Neural progenitor cell (in vitro differentiated cells): Measurements from ENCODE around the gene NCKAP5. TPM values are rescaled to one million over a fixed set of nuclear protein-coding genes. Genes with fewer than 3 reads are reported as not detected.

Source experiments
- DNase-seq: peaks from one replicate; pipeline ENCODE4 v3.0.0-alpha.2; 2016; ENCODE audit warnings: low spot score
- H2AFZ ChIP-seq: fragments of 200-600 bp; sonication (generic); replicated peaks from 2 replicates; pipeline ENCODE4 v1.6.1; 2016; ENCODE audit warnings: antibody characterized with exemption
- H3F3A ChIP-seq: fragments of 200-600 bp; sonication (generic); 2 replicates; pipeline ENCODE4 v1.6.1; 2016; ENCODE audit warnings: antibody characterized with exemption, low read depth
- H3K27ac ChIP-seq: fragments of 200-600 bp; sonication (generic); 2 replicates; pipeline ENCODE4 v1.5.1; 2016; ENCODE audit warnings: mild to moderate bottlenecking
- H3K27me3 ChIP-seq: fragments of 200-600 bp; sonication (generic); 2 replicates; pipeline ENCODE4 v1.6.1; 2016; ENCODE audit warnings: mild to moderate bottlenecking, moderate library complexity
- H3K36me3 ChIP-seq: fragments of 200-600 bp; sonication (generic); 2 replicates; pipeline ENCODE4 v1.5.1; 2016
- H3K4me1 ChIP-seq: fragments of 200-600 bp; sonication (generic); 2 replicates; pipeline ENCODE4 v1.6.1; 2016; ENCODE audit warnings: mixed run types
- H3K4me2 ChIP-seq: fragments of 200-600 bp; sonication (generic); 2 replicates; pipeline ENCODE4 v1.6.1; 2016
- H3K4me3 ChIP-seq: fragments of 200-600 bp; sonication (generic); 2 replicates; pipeline ENCODE4 v1.5.1; 2016
- H3K79me2 ChIP-seq: fragments of 200-600 bp; sonication (generic); 2 replicates; pipeline ENCODE4 v1.6.1; 2016; ENCODE audit warnings: low read depth
- H3K9ac ChIP-seq: fragments of 200-600 bp; sonication (generic); 2 replicates; pipeline ENCODE4 v1.6.1; 2016
- H3K9me3 ChIP-seq: fragments of 200-600 bp; sonication (generic); 2 replicates; pipeline ENCODE4 v1.5.1; 2016; ENCODE audit warnings: low read depth
- H4K20me1 ChIP-seq: fragments of 200-600 bp; sonication (generic); 2 replicates; pipeline ENCODE4 v1.6.1; 2016; ENCODE audit warnings: low read depth
- H3K27ac Mint-ChIP-seq: 3 replicates; pipeline ENCODE4 v1.8.0; 2021; ENCODE audit warnings: mixed read lengths
- H3K27me3 Mint-ChIP-seq: 2 replicates; pipeline ENCODE4 v1.8.0; 2022; ENCODE audit warnings: low read depth, mild to moderate bottlenecking, inconsistent platforms, moderate library complexity, mixed read lengths; ENCODE audit not compliant: insufficient read depth
- H3K36me3 Mint-ChIP-seq: 3 replicates; pipeline ENCODE4 v1.8.0; 2021; ENCODE audit warnings: mixed read lengths
- H3K4me1 Mint-ChIP-seq: 3 replicates; pipeline ENCODE4 v1.8.0; 2021; ENCODE audit warnings: mixed read lengths
- H3K4me3 Mint-ChIP-seq: 3 replicates; pipeline ENCODE4 v1.8.0; 2021; ENCODE audit warnings: mild to moderate bottlenecking, moderate library complexity, mixed read lengths
- H3K9me3 Mint-ChIP-seq: 3 replicates; pipeline ENCODE4 v1.8.0; 2020; ENCODE audit warnings: mixed read lengths
- EZH2 ChIP-seq: fragments of 200-600 bp; sonication (generic); IDR thresholded peaks from 2 replicates; pipeline ENCODE4 v1.6.1; 2017; ENCODE audit warnings: antibody characterized with exemption, mild to moderate bottlenecking, moderate library complexity
- EZH2phosphoT487 ChIP-seq: fragments of 200-600 bp; sonication (generic); IDR thresholded peaks from 2 replicates; pipeline ENCODE4 v1.6.1; 2017; ENCODE audit warnings: antibody characterized with exemption
- total RNA-seq: library from RNA; depleted of rRNA; stranded (reverse); fragments of >200 nt; gene quantifications from 2 replicates; pipeline ENCODE4 v1.2.3, GENCODE V29; 2015; ENCODE audit warnings: low replicate concordance
- TF ChIP-seq, protein P1 (sequence below): fragments of 200-600 bp; sonication (generic); IDR thresholded peaks from 2 replicates; pipeline ENCODE4 v1.5.1; 2017; ENCODE audit warnings: antibody characterized with exemption, mild to moderate bottlenecking

NCKAP5 gene
- total RNA-seq, 1 donor from 2014 or later = 0.47 TPM

DNA sequence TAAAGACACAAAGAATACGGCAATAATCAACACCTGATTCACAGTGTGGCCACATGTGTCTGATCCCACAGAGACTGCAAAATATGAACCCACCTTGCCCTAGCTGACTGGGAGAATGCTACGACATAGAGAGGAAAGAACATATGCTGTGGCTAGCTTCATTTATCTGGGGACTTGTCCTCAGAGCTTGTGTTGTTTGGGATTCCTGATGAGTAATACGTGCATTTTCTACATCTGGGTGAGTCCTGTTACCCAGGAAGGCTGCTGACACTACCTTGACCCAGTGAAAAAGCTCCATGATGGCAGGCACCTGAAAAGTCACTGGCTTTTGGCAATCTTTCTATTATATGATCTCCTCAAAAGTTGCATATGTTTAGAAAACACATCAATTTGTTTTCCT, 470.6 kb downstream of the NCKAP5 start:
- Mint-ChIP-seq H3K4me1 (no peaks in the 10 kb centered on the region), H3K36me3 (peaks cover 11% of the 10 kb centered on the region), H3K27me3 (no peaks in the 10 kb centered on the region), H3K9me3 (no peaks in the 10 kb centered on the region), H3K4me3 (no peak overlapping the region), H3K27ac (no peak overlapping the region)
- no peaks in the 10 kb centered on the region for H3K4me1 ChIP-seq
- H3K9me3 ChIP-seq = no peaks in the 10 kb centered on the region
- no peaks in the 10 kb centered on the region for H3K27me3 ChIP-seq
- H3K27ac ChIP-seq = no peak overlapping the region
- H2AFZ ChIP-seq = no peak overlapping the region
- no peaks in the 10 kb centered on the region for H3F3A ChIP-seq
- H3K4me2 ChIP-seq = no peak overlapping the region
- no peaks in the 10 kb centered on the region for H3K79me2 ChIP-seq
- no peak overlapping the region for H3K9ac ChIP-seq
- no peak for DNase-seq
- no peak overlapping the region for H3K4me3 ChIP-seq
- no peaks in the 10 kb centered on the region for H3K36me3 ChIP-seq
- TF ChIP-seq, protein P1, sequence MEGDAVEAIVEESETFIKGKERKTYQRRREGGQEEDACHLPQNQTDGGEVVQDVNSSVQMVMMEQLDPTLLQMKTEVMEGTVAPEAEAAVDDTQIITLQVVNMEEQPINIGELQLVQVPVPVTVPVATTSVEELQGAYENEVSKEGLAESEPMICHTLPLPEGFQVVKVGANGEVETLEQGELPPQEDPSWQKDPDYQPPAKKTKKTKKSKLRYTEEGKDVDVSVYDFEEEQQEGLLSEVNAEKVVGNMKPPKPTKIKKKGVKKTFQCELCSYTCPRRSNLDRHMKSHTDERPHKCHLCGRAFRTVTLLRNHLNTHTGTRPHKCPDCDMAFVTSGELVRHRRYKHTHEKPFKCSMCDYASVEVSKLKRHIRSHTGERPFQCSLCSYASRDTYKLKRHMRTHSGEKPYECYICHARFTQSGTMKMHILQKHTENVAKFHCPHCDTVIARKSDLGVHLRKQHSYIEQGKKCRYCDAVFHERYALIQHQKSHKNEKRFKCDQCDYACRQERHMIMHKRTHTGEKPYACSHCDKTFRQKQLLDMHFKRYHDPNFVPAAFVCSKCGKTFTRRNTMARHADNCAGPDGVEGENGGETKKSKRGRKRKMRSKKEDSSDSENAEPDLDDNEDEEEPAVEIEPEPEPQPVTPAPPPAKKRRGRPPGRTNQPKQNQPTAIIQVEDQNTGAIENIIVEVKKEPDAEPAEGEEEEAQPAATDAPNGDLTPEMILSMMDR = no peak
- TF ChIP-seq EZH2phosphoT487 (no peak), EZH2 (no peak)
- no peaks in the 10 kb centered on the region for H4K20me1 ChIP-seq

DNA sequence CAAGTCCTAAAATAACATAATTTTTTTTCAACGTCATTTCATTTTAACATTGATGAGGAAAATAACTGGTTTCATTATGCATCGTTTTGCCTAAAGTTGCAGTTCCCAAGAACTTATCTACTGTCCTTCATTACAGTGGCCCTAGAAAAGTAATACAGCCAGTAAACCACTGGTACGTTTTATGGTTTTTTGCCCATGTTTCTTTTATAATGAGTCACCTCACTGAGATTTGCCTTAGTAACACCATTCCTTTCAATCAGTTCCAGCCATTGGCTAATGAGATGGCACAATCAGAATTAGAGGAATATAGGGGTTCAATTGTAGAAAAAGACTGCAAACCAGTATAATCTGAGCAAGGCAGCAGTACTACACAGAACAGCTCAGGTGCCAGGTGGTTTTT, 475.7 kb downstream of the NCKAP5 start:
- H3K4me3 ChIP-seq = no peak overlapping the region
- no peak overlapping the region for H3K27ac ChIP-seq
- no peak overlapping the region for H2AFZ ChIP-seq
- H3K27me3 Mint-ChIP-seq = no peaks in the 10 kb centered on the region
- TF ChIP-seq EZH2phosphoT487 (no peak), EZH2 (no peak)
- TF ChIP-seq, protein P1 = no peak
- no peaks in the 10 kb centered on the region for H4K20me1 ChIP-seq
- no peaks in the 10 kb centered on the region for H3K9me3 Mint-ChIP-seq
- no peak overlapping the region for H3K9ac ChIP-seq
- H3K27ac Mint-ChIP-seq = no peak overlapping the region
- no peaks in the 10 kb centered on the region for H3K9me3 ChIP-seq
- no peaks in the 10 kb centered on the region for H3F3A ChIP-seq
- H3K4me2 ChIP-seq = no peak overlapping the region
- no peaks in the 10 kb centered on the region for H3K4me1 ChIP-seq
- H3K27me3 ChIP-seq = no peaks in the 10 kb centered on the region
- no peak overlapping the region for H3K4me3 Mint-ChIP-seq
- H3K4me1 Mint-ChIP-seq = no peaks in the 10 kb centered on the region
- H3K36me3 ChIP-seq = no peaks in the 10 kb centered on the region
- H3K79me2 ChIP-seq = no peaks in the 10 kb centered on the region
- peaks cover 1% of the 10 kb centered on the region for H3K36me3 Mint-ChIP-seq
- no peak for DNase-seq

DNA sequence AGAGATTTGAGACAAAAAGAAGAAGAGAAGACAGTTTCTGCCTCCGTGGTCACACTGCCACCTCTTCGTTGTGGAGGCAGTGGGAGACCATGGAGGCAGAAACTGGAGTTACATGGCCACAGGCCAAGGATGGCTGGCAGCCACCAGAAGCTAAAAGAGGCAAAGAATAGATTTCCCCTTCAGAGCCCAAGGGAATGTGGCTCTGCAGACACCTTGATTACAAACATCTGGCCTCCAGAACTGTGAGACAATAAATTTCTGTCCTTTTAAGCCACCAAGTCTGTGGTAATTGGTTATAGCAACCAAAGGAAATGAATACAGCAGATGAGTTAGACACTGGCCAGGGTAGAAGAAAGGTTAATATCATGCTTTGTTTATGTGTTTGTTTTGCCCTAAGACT, 477.9 kb downstream of the NCKAP5 start:
- Histone ChIP-seq H3K4me1 (peaks cover 5% of the 10 kb centered on the region), H3K36me3 (no peaks in the 10 kb centered on the region), H3K4me3 (no peak overlapping the region), H2AFZ (no peak overlapping the region), H4K20me1 (no peaks in the 10 kb centered on the region), H3K27ac (no peak overlapping the region), H3K27me3 (no peaks in the 10 kb centered on the region), H3K79me2 (no peaks in the 10 kb centered on the region), H3K9me3 (no peaks in the 10 kb centered on the region), H3K9ac (no peak overlapping the region), H3K4me2 (no peak overlapping the region), H3F3A (no peaks in the 10 kb centered on the region)
- no peak overlapping the region for H3K27ac Mint-ChIP-seq
- H3K27me3 Mint-ChIP-seq = no peaks in the 10 kb centered on the region
- no peaks in the 10 kb centered on the region for H3K4me1 Mint-ChIP-seq
- H3K36me3 Mint-ChIP-seq = peaks cover 3% of the 10 kb centered on the region
- H3K9me3 Mint-ChIP-seq = no peaks in the 10 kb centered on the region
- TF ChIP-seq, protein P1 = no peak
- TF ChIP-seq EZH2 (no peak), EZH2phosphoT487 (no peak)
- DNase-seq = no peak
- H3K4me3 Mint-ChIP-seq = no peak overlapping the region
